SK-N-SH (cell line): Measurements from ENCODE around the gene IL2. TPM values are rescaled to one million over a fixed set of nuclear protein-coding genes. Genes with fewer than 3 reads are reported as not detected.

Source experiments
- CTCF ChIA-PET: fragments of 300-600, 350-600 bp; formaldehyde crosslinking; extraction: SDS; loops from one replicate; lab custom pipeline; 2021; lab: Yijun Ruan, JAX
- POLR2A ChIA-PET: fragments of 350-600 bp; sonication (Branson Sonifier 250); formaldehyde crosslinking; extraction: SDS; loops from one replicate; lab custom pipeline; 2020; ENCODE audit warnings: antibody characterized with exemption, inconsistent platforms; lab: Yijun Ruan, JAX
- DNase-seq: peaks from one replicate; pipeline ENCODE4 v3.0.0; 2012
- H2AFZ ChIP-seq: fragments of 200-600 bp; sonication (generic); 2 replicates; pipeline ENCODE4 v1.8.1; 2016; ENCODE audit warnings: antibody characterized with exemption, mild to moderate bottlenecking, low read depth
- H3F3A ChIP-seq: fragments of 200-600 bp; sonication (generic); replicated peaks from 2 replicates; pipeline ENCODE3; 2016; ENCODE audit warnings: antibody characterized with exemption, mild to moderate bottlenecking; ENCODE audit not compliant: insufficient read depth
- H3K27ac ChIP-seq, 2 experiments: fragments of 200-500 bp in 1 of 2; fragments of 200-600 bp in 1 of 2; sonication (Bioruptor generic) in 1 of 2; sonication (generic), shearing (Covaris generic) in 1 of 2; 2 replicates each; pipeline versions ENCODE4 v1.5.1 to v1.6.1; 2014 to 2016; ENCODE audit warnings: low read depth in 2 of 2, inconsistent platforms in 1 of 2, low read length in 1 of 2, mild to moderate bottlenecking in 1 of 2, mixed read lengths in 1 of 2
- H3K27me3 ChIP-seq: fragments of 200-600 bp; sonication (generic), shearing (Covaris generic); 2 replicates; pipeline ENCODE4 v1.6.1; 2016; ENCODE audit warnings: mixed run types; ENCODE audit not compliant: insufficient read depth
- H3K36me3 ChIP-seq, 2 experiments: fragments of 200-500 bp in 1 of 2; fragments of 200-600 bp in 1 of 2; sonication (Bioruptor generic) in 1 of 2; sonication (generic) in 1 of 2; replicated peaks in 1 of 2; 2 replicates each; pipeline versions ENCODE3 to v1.5.1; 2014 to 2016; ENCODE audit warnings: low read length in 1 of 2, mild to moderate bottlenecking in 1 of 2; ENCODE audit not compliant: insufficient read depth in 2 of 2, control insufficient read depth in 1 of 2
- H3K4me1 ChIP-seq, 2 experiments: fragments of 200-500 bp in 1 of 2; fragments of 200-600 bp in 1 of 2; sonication (Bioruptor generic) in 1 of 2; sonication (generic), shearing (Covaris generic) in 1 of 2; 2 replicates each; pipeline versions ENCODE4 v1.5.1 to v1.6.1; 2014 to 2016; ENCODE audit warnings: low read depth in 1 of 2, low read length in 1 of 2, mixed run types in 1 of 2; ENCODE audit not compliant: insufficient read depth in 2 of 2, control insufficient read depth in 1 of 2
- H3K4me2 ChIP-seq: fragments of 200-600 bp; sonication (generic), shearing (Covaris generic); 2 replicates; pipeline ENCODE4 v1.6.1; 2017; ENCODE audit warnings: mixed run types
- H3K4me3 ChIP-seq, 2 experiments: fragments of 200-500 bp in 1 of 2; fragments of 200-600 bp in 1 of 2; sonication (Bioruptor generic) in 1 of 2; sonication (generic), shearing (Covaris generic) in 1 of 2; 2 replicates each; pipeline versions ENCODE4 v1.5.1 to v1.8.1; 2014 to 2016; ENCODE audit warnings: low read depth in 2 of 2, inconsistent platforms in 1 of 2, low read length in 1 of 2, mild to moderate bottlenecking in 1 of 2, mixed read lengths in 1 of 2, moderate library complexity in 1 of 2
- H3K79me2 ChIP-seq: fragments of 200-600 bp; sonication (generic); 2 replicates; pipeline ENCODE4 v1.8.1; 2017; ENCODE audit warnings: mild to moderate bottlenecking; ENCODE audit not compliant: insufficient read depth
- H3K9ac ChIP-seq: fragments of 200-600 bp; sonication (generic); 2 replicates; pipeline ENCODE4 v1.6.1; 2017; ENCODE audit warnings: mixed run types
- H3K9me2 ChIP-seq: fragments of 200-600 bp; sonication (generic); 2 replicates; pipeline ENCODE4 v1.6.1; 2017; ENCODE audit warnings: mixed run types
- H3K9me3 ChIP-seq: fragments of 200-600 bp; sonication (generic); 2 replicates; pipeline ENCODE4 v1.6.1; 2017; ENCODE audit warnings: mixed run types, mild to moderate bottlenecking, moderate library complexity
- H4K20me1 ChIP-seq: fragments of 200-600 bp; sonication (generic); 2 replicates; pipeline ENCODE4 v1.6.1; 2017; ENCODE audit warnings: mild to moderate bottlenecking, mixed run types; ENCODE audit not compliant: insufficient read depth
- ELF1 ChIP-seq: IDR thresholded peaks from 2 replicates; pipeline ENCODE4 v1.4.0; 2012
- EP300 ChIP-seq, 2 experiments: IDR thresholded peaks; 2 replicates each; pipeline versions ENCODE4 v1.4.0 to v1.6.1; 2012; ENCODE audit warnings: borderline replicate concordance in 1 of 2, low read depth in 1 of 2, low read length in 1 of 2
- EZH2phosphoT487 ChIP-seq: fragments of 200-600 bp; sonication (generic); IDR thresholded peaks from 2 replicates; pipeline ENCODE4 v1.6.1; 2017; ENCODE audit warnings: low read depth, mixed run types, mild to moderate bottlenecking, antibody characterized with exemption, moderate library complexity, borderline replicate concordance
- FOXM1 ChIP-seq: IDR thresholded peaks from 2 replicates; pipeline ENCODE4 v1.4.0; 2012; ENCODE audit warnings: low read depth, mild to moderate bottlenecking
- GABPA ChIP-seq: IDR thresholded peaks from 2 replicates; pipeline ENCODE4 v1.4.0; 2012; ENCODE audit warnings: low read depth, mild to moderate bottlenecking
- GATA2 ChIP-seq: sonication (generic); formaldehyde crosslinking; IDR thresholded peaks from 2 replicates; pipeline ENCODE4 v1.5.0; 2020; ENCODE audit warnings: mild to moderate bottlenecking, missing genetic modification reagents
- MXI1 ChIP-seq: IDR thresholded peaks from 2 replicates; pipeline ENCODE4 v1.6.1; 2012; ENCODE audit warnings: mild to moderate bottlenecking, low read depth, low read length, improper control_type of control experiment
- NRF1 ChIP-seq: IDR thresholded peaks from 2 replicates; pipeline ENCODE4 v1.6.1; 2012; ENCODE audit warnings: low read depth, mild to moderate bottlenecking, low read length
- TEAD4 ChIP-seq: IDR thresholded peaks from 2 replicates; pipeline ENCODE4 v1.4.0; 2012; ENCODE audit warnings: mild to moderate bottlenecking, borderline replicate concordance; ENCODE audit not compliant: insufficient read depth
- YY1 ChIP-seq: IDR thresholded peaks from 2 replicates; pipeline ENCODE4 v1.4.0; 2012; ENCODE audit warnings: low read depth, mild to moderate bottlenecking
- WGBS: methylation state at CpG from one replicate; pipeline ENCODE4 v1.1.6; 2017; ENCODE audit warnings: low lambda C conversion rate; 5-methylcytosine and 5-hydroxymethylcytosine counted together
- polyA plus RNA-seq, 3 experiments: library from polyadenylated mRNA; depleted of rRNA; stranded (reverse); fragments of >200 nt; gene quantifications; 2 replicates each; pipeline ENCODE4 v1.2.3, GENCODE V29; 2012
- TF ChIP-seq, protein P1 (sequence below): IDR thresholded peaks from 2 replicates; pipeline ENCODE4 v1.4.0; 2012; ENCODE audit warnings: low read depth
- TF ChIP-seq, protein P2 (sequence below): IDR thresholded peaks from 2 replicates; pipeline ENCODE4; 2012
- TF ChIP-seq, protein P3 (sequence below): IDR thresholded peaks from 2 replicates; pipeline ENCODE4 v1.4.0; 2012; ENCODE audit warnings: low read depth, borderline replicate concordance
- TF ChIP-seq, protein P4 (sequence below): IDR thresholded peaks from 2 replicates; pipeline ENCODE4 v1.4.0; 2012; ENCODE audit warnings: low read depth, borderline replicate concordance

Gene IL2
- polyA plus RNA-seq, 1 of the 3 experiments (the other 2 are of a cell fraction): not detected

DNA sequence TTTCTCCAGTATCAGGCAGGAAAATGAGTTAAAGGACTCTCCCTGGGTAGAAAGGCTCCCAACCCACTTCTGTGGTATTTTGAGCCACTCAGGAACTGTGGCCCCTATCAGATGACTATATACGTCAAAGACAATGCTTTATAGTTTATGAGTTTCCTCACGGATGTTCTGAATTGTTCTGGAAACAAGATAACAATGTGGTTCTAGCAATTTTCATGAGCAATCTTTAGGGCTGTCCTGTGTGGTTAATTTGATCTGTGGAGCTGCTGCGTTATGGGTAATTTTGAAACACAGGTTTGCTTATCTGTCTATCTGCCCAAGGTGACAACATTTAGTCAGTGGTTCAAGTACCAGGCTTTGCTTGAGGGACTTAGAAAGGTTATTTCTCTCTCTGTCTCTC, 46.7 kb upstream of the IL2 start:
- TF ChIP-seq YY1: no peak
- no peak for TF ChIP-seq EP300 (IDR thresholded peaks at IDR 0.05; ENCODE audit: borderline replicate concordance in 1 of 2, low read depth in 1 of 2, low read length in 1 of 2)
- no peak for TF ChIP-seq NRF1
- no peak for TF ChIP-seq GABPA
- TF ChIP-seq GATA2 (CRISPR knock-in tag): no peak
- TF ChIP-seq MXI1: no peak
- TF ChIP-seq, protein P1, sequence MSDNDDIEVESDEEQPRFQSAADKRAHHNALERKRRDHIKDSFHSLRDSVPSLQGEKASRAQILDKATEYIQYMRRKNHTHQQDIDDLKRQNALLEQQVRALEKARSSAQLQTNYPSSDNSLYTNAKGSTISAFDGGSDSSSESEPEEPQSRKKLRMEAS: no peak
- no peak for TF ChIP-seq FOXM1
- Histone ChIP-seq H3K9me2 (no peaks in the 10 kb centered on the region), H3K4me3 (no peak overlapping the region), H3K4me1 (no peaks in the 10 kb centered on the region), H3F3A (no peaks in the 10 kb centered on the region), H3K4me2 (no peak overlapping the region), H3K36me3 (no peaks in the 10 kb centered on the region), H3K9me3 (no peaks in the 10 kb centered on the region), H4K20me1 (no peaks in the 10 kb centered on the region), H3K27me3 (peaks cover 4% of the 10 kb centered on the region), H2AFZ (no peak overlapping the region), H3K9ac (no peak overlapping the region), H3K27ac (no peak overlapping the region), H3K79me2 (no peaks in the 10 kb centered on the region)
- WGBS: 0% methylated on average over 3 of the region's 3 CpGs
- ChIA-PET CTCF (no interaction called here), POLR2A (no interaction called here)
- DNase-seq: no peak

DNA sequence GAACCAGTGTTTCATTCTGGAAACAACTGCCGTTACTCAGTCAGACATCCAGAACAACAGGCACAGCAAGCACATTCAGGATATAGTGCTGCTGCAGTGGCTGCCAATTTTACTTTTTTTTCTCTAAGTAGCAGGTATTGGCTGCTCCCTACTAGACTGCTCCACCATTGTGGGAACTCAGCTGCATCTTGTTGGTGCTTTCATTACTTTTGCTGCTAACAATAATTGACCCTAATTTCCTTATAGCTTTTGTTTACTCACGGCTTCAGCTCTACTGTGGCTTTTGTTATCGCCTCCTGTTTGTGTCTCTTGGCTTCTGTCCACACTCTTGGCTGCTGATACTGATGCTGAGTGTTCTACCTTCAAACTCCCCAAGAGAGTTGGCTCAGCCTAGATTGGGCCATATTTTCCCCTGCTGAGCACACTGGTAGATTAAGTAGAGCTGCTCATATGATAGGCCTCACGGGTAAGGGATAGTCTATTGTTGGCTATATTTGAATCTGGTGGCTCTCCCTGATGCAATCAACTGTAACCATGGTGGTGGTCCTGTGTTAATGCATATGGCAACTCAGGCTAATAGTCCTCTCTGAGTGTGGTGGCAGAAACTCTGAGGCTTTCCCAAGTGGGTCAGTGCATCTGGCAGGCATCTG, 44.5 kb upstream of the IL2 start:
- Histone ChIP-seq H2AFZ (no peak overlapping the region), H3F3A (no peaks in the 10 kb centered on the region), H3K9me2 (no peaks in the 10 kb centered on the region), H3K9ac (no peak overlapping the region), H3K36me3 (no peaks in the 10 kb centered on the region), H3K4me1 (no peaks in the 10 kb centered on the region), H3K4me2 (no peak overlapping the region), H3K4me3 (no peak overlapping the region), H3K27ac (no peak overlapping the region), H3K79me2 (no peaks in the 10 kb centered on the region), H3K9me3 (no peaks in the 10 kb centered on the region), H3K27me3 (no peaks in the 10 kb centered on the region; the same call in none of the 2 replicates), H4K20me1 (no peaks in the 10 kb centered on the region)
- ChIA-PET CTCF (no interaction called here), POLR2A (no interaction called here)
- WGBS: 11% methylated on average over 4 of the region's 4 CpGs
- TF ChIP-seq, protein P2, sequence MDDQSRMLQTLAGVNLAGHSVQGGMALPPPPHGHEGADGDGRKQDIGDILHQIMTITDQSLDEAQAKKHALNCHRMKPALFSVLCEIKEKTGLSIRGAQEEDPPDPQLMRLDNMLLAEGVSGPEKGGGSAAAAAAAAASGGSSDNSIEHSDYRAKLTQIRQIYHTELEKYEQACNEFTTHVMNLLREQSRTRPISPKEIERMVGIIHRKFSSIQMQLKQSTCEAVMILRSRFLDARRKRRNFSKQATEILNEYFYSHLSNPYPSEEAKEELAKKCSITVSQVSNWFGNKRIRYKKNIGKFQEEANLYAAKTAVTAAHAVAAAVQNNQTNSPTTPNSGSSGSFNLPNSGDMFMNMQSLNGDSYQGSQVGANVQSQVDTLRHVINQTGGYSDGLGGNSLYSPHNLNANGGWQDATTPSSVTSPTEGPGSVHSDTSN: no peak
- no peak for TF ChIP-seq NRF1
- TF ChIP-seq EZH2phosphoT487: no peak
- TF ChIP-seq, protein P3, sequence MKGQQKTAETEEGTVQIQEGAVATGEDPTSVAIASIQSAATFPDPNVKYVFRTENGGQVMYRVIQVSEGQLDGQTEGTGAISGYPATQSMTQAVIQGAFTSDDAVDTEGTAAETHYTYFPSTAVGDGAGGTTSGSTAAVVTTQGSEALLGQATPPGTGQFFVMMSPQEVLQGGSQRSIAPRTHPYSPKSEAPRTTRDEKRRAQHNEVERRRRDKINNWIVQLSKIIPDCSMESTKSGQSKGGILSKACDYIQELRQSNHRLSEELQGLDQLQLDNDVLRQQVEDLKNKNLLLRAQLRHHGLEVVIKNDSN: no peak
- no peak for TF ChIP-seq TEAD4
- TF ChIP-seq ELF1: no peak
- TF ChIP-seq, protein P4, sequence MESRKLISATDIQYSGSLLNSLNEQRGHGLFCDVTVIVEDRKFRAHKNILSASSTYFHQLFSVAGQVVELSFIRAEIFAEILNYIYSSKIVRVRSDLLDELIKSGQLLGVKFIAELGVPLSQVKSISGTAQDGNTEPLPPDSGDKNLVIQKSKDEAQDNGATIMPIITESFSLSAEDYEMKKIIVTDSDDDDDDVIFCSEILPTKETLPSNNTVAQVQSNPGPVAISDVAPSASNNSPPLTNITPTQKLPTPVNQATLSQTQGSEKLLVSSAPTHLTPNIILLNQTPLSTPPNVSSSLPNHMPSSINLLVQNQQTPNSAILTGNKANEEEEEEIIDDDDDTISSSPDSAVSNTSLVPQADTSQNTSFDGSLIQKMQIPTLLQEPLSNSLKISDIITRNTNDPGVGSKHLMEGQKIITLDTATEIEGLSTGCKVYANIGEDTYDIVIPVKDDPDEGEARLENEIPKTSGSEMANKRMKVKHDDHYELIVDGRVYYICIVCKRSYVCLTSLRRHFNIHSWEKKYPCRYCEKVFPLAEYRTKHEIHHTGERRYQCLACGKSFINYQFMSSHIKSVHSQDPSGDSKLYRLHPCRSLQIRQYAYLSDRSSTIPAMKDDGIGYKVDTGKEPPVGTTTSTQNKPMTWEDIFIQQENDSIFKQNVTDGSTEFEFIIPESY: no peak
- no peak for TF ChIP-seq YY1
- no peak for DNase-seq
